ENCODE results near the gene PSME2. TPM values are rescaled to one million over a fixed set of nuclear protein-coding genes. Genes with fewer than 3 reads are reported as not detected.

The PSME2 gene
- total and polyA plus RNA-seq, 2 of the 13 experiments (the other 11 are each of a cell fraction or from before 2014, with no cell fraction given), result 332 to 716 TPM

GRCh38 chr14:24146453-24146977 lies at the start of gene PSME2 (continued):
- peak; percentile 90 for TF ChIP-seq PAXIP1 (CRISPR knock-in tag; conservative IDR thresholded peaks at IDR 0.05)
- peak; percentile 45; the same call in 1 of the 2 replicates for TF ChIP-seq KLF11 (CRISPR knock-in tag; IDR thresholded peaks at IDR 0.05)
- TF ChIP-seq ETV6 (CRISPR knock-in tag; conservative IDR thresholded peaks at IDR 0.05), result peak; percentile 94
- no peak for TF ChIP-seq SKI (IDR thresholded peaks at IDR 0.05; ENCODE audit: partially characterized antibody)
- peak; percentile 77; the same call in 1 of the 2 replicates for TF ChIP-seq TAF1 (CRISPR knock-in tag; IDR thresholded peaks at IDR 0.05)
- TF ChIP-seq ZNF556 (CRISPR knock-in tag; IDR thresholded peaks at IDR 0.05; ENCODE audit: borderline replicate concordance), result peak; percentile 88
- no peak for TF ChIP-seq ZNF143 (CRISPR knock-in tag; IDR thresholded peaks at IDR 0.05)
- TF ChIP-seq ATF2 (CRISPR knock-in tag; IDR thresholded peaks at IDR 0.05), result peak; percentile 33; the same call in 1 of the 2 replicates
- peak; percentile 65; the same call in 1 of the 2 replicates for TF ChIP-seq TBX2 (CRISPR knock-in tag; IDR thresholded peaks at IDR 0.05; ENCODE audit: borderline replicate concordance)
- TF ChIP-seq ZMYM4 (CRISPR knock-in tag; IDR thresholded peaks at IDR 0.05), result no peak
- TF ChIP-seq ZNF335 (CRISPR knock-in tag; IDR thresholded peaks at IDR 0.05), result 0 out of 2 replicates have a peak, but pooled peaks have one; percentile 14
- peak; percentile 76; the same call in 1 of the 2 replicates for TF ChIP-seq SNAPC5 (CRISPR knock-in tag; IDR thresholded peaks at IDR 0.05; ENCODE audit: borderline replicate concordance)
- no peak for TF ChIP-seq ZNF510 (CRISPR knock-in tag; IDR thresholded peaks at IDR 0.05; ENCODE audit: low read depth)
- peak; percentile 52; the same call in 1 of the 2 replicates for TF ChIP-seq CSRNP1 (CRISPR knock-in tag; IDR thresholded peaks at IDR 0.05)
- no peak; the same call in 1 of the 2 replicates for TF ChIP-seq LBX2 (CRISPR knock-in tag; IDR thresholded peaks at IDR 0.05; ENCODE audit: borderline replicate concordance)
- no peak for TF ChIP-seq ZNF496 (CRISPR knock-in tag; IDR thresholded peaks at IDR 0.05; ENCODE audit: insufficient replicate concordance)
- no peak for TF ChIP-seq ZNF660 (CRISPR knock-in tag; IDR thresholded peaks at IDR 0.05; ENCODE audit: borderline replicate concordance, low read depth)
- TF ChIP-seq EEA1 (CRISPR knock-in tag; IDR thresholded peaks at IDR 0.05; ENCODE audit: borderline replicate concordance), result peak; percentile 91
- TF ChIP-seq TMF1 (CRISPR knock-in tag; IDR thresholded peaks at IDR 0.05; ENCODE audit: low read depth), result peak; percentile 18; the same call in 1 of the 2 replicates
- peak; percentile 71 for TF ChIP-seq ZMYM3 (CRISPR knock-in tag; IDR thresholded peaks at IDR 0.05)
- TF ChIP-seq MZF1 (CRISPR knock-in tag; IDR thresholded peaks at IDR 0.05; ENCODE audit: borderline replicate concordance), result 0 out of 2 replicates have a peak, but pooled peaks have one; percentile 91
- TF ChIP-seq NFYC (CRISPR knock-in tag; IDR thresholded peaks at IDR 0.05), result peak; percentile 65
- TF ChIP-seq POLR2A (IDR thresholded peaks at IDR 0.05; ENCODE audit: insufficient read depth in 1 of 2, low read depth in 2 of 2, low read length in 2 of 2), result peak in 1 of 2 experiments; percentile 76; a peak in 2 of 4 replicates
